Neuronal stem cell (in vitro differentiated cells): ENCODE measurements around the gene CBX2.

Experiments
- DNase-seq: peaks from one replicate; pipeline ENCODE4 v3.0.0-alpha.2; 2013; ENCODE audit warnings: low spot score
- H2AFZ ChIP-seq: one replicate; pipeline ENCODE4 v1.6.1; 2013; ENCODE audit warnings: mild to moderate bottlenecking, low read length, inconsistent platforms
- H2AK5ac ChIP-seq: 2 replicates; pipeline ENCODE4 v1.6.1; 2013; ENCODE audit warnings: low read depth, mild to moderate bottlenecking, inconsistent platforms, low read length, moderate library complexity, mixed read lengths
- H2BK120ac ChIP-seq: 2 replicates; pipeline ENCODE4 v1.6.1; 2013; ENCODE audit warnings: low read depth, mild to moderate bottlenecking, inconsistent platforms, low read length, moderate library complexity, mixed read lengths
- H2BK12ac ChIP-seq: one replicate; pipeline ENCODE4 v1.6.1; 2013; ENCODE audit warnings: low read length, inconsistent platforms
- H2BK15ac ChIP-seq: 2 replicates; pipeline ENCODE4 v1.6.1; 2013; ENCODE audit warnings: mild to moderate bottlenecking, low read length, inconsistent platforms, mixed read lengths
- H2BK5ac ChIP-seq: one replicate; pipeline ENCODE4 v1.6.1; 2013; ENCODE audit warnings: inconsistent platforms, mild to moderate bottlenecking, low read length, moderate library complexity
- H3K14ac ChIP-seq: one replicate; pipeline ENCODE4 v1.6.1; 2013; ENCODE audit warnings: low read length, inconsistent platforms
- H3K18ac ChIP-seq: 2 replicates; pipeline ENCODE4 v1.6.1; 2013; ENCODE audit warnings: low read length, inconsistent platforms
- H3K23ac ChIP-seq: 2 replicates; pipeline ENCODE4 v1.6.1; 2013; ENCODE audit warnings: low read depth, mild to moderate bottlenecking, mixed read lengths, low read length, inconsistent platforms; ENCODE audit not compliant: poor library complexity
- H3K27ac ChIP-seq: replicated peaks from 3 replicates; pipeline ENCODE4 v1.5.1; 2013; ENCODE audit warnings: low read length, inconsistent platforms
- H3K27me3 ChIP-seq, 3 experiments: 2 replicates each; pipeline ENCODE4 v1.6.1; 2013; ENCODE audit warnings: low read length in 3 of 3, mild to moderate bottlenecking in 2 of 3, inconsistent platforms in 1 of 3, low read depth in 1 of 3, mixed read lengths in 1 of 3, moderate library complexity in 1 of 3; ENCODE audit not compliant: control insufficient read depth in 3 of 3, insufficient read depth in 3 of 3
- H3K36me3 ChIP-seq, 2 donors: replicated peaks in 1 of 2; 2 replicates each; pipeline ENCODE4 v1.6.1; 2013; ENCODE audit warnings: low read length in 2 of 2; ENCODE audit not compliant: control insufficient read depth in 2 of 2, insufficient read depth in 2 of 2
- H3K4ac ChIP-seq: 2 replicates; pipeline ENCODE4 v1.6.1; 2013; ENCODE audit warnings: inconsistent platforms, mild to moderate bottlenecking, low read length, moderate library complexity
- H3K4me1 ChIP-seq, 2 donors: 1 replicate in 1 of 2; 2 replicates in 1 of 2; pipeline ENCODE4 v1.6.1; 2013; ENCODE audit warnings: low read length in 2 of 2, low read depth in 1 of 2; ENCODE audit not compliant: control insufficient read depth in 2 of 2, insufficient read depth in 1 of 2
- H3K4me2 ChIP-seq: one replicate; pipeline ENCODE4 v1.6.1; 2013; ENCODE audit warnings: mild to moderate bottlenecking, low read length, inconsistent platforms; ENCODE audit not compliant: insufficient read depth, poor library complexity, severe bottlenecking
- H3K4me3 ChIP-seq, 2 donors: 2 replicates each; pipeline ENCODE4 v1.5.1; 2013; ENCODE audit warnings: low read length in 2 of 2, mild to moderate bottlenecking in 2 of 2, inconsistent platforms in 1 of 2, moderate library complexity in 1 of 2
- H3K79me1 ChIP-seq: one replicate; pipeline ENCODE4 v1.6.1; 2013; ENCODE audit warnings: low read depth, mild to moderate bottlenecking, inconsistent platforms, low read length, moderate library complexity
- H3K9ac ChIP-seq: one replicate; pipeline ENCODE4 v1.6.1; 2013; ENCODE audit warnings: mild to moderate bottlenecking, low read depth, low read length, inconsistent platforms; ENCODE audit not compliant: poor library complexity
- H3K9me3 ChIP-seq, 2 donors: replicated peaks in 1 of 2; 2 replicates each; pipeline versions ENCODE3 to v1.6.1; 2013; ENCODE audit warnings: low read length in 2 of 2, mild to moderate bottlenecking in 2 of 2, inconsistent platforms in 1 of 2, low read depth in 1 of 2, mixed read lengths in 1 of 2, moderate library complexity in 1 of 2; ENCODE audit not compliant: control insufficient read depth in 2 of 2, insufficient read depth in 1 of 2
- H4K8ac ChIP-seq: one replicate; pipeline ENCODE4 v1.6.1; 2013; ENCODE audit warnings: low read depth, mild to moderate bottlenecking, inconsistent platforms, low read length, moderate library complexity
- H4K91ac ChIP-seq: one replicate; pipeline ENCODE4 v1.6.1; 2013; ENCODE audit warnings: low read length, low read depth, mild to moderate bottlenecking, inconsistent platforms; ENCODE audit not compliant: poor library complexity
- WGBS, 2 donors: extraction: QIAGEN DNeasy Blood & Tissue Kit; methylation state at CpG; one replicate each; pipeline ENCODE4 v1.1.7; 2013; ENCODE audit warnings: missing lambda C conversion rate in 2 of 2, mixed read lengths in 1 of 2; ENCODE audit not compliant: insufficient read length in 2 of 2, insufficient replicate concordance in 1 of 2; ENCODE audit errors: extremely low coverage in 2 of 2; 5-methylcytosine and 5-hydroxymethylcytosine counted together

CBX2 gene

DNA sequence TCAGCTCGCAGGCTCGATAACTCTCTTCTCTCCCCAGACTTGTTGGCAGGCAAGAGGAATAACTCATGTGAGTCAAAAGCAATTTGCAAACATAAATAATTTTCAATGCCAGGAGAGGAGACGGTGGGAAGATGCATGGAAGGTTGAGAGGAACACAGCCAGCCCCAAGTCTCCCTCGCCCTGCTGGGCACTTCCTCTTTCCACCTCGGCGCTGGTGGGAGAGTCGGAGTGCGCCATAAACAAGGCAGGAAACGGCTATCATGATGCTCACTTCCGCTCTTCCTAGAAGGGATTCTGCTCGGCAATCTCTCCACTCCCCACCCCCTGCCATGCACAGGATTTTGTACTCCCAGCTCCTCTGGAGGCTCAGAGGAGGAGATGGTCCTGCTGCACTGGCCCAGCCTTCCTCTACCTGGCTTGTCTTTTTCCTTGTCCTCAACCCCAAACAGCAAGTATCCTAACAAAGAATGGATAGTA, 48.3 kb downstream of the CBX2 start:
- H3K9me3 ChIP-seq, result peaks cover 0 to 2% of the 10 kb centered on the region in 2 donors
- peak overlapping the region; percentile 2 for H2BK15ac ChIP-seq
- peaks cover 0 to 2% (median 0%) of the 10 kb centered on the region in 3 experiments for H3K27me3 ChIP-seq
- no CpG with 5 or more reads among the region's 11 CpGs for WGBS, 2 donors
- H3K23ac ChIP-seq, result no peak overlapping the region
- no peak overlapping the region for H2AFZ ChIP-seq
- no peak overlapping the region for H2BK120ac ChIP-seq
- peaks cover 2% of the 10 kb centered on the region for H3K79me1 ChIP-seq
- no peak for DNase-seq
- H3K36me3 ChIP-seq, result no peaks in the 10 kb centered on the region
- H3K4ac ChIP-seq, result no peak overlapping the region
- no peak overlapping the region for H2BK5ac ChIP-seq
- H3K27ac ChIP-seq, result no peak overlapping the region
- no peak overlapping the region for H4K91ac ChIP-seq
- no peak overlapping the region for H2BK12ac ChIP-seq
- H2AK5ac ChIP-seq, result no peak overlapping the region
- H3K4me2 ChIP-seq, result no peak overlapping the region
- H3K18ac ChIP-seq, result peak overlapping the region; percentile 33
- H3K4me3 ChIP-seq, result no peak overlapping the region
- no peak overlapping the region for H3K14ac ChIP-seq
- H3K9ac ChIP-seq, result no peak overlapping the region
- H4K8ac ChIP-seq, result no peak overlapping the region
- H3K4me1 ChIP-seq, result peaks cover 10 to 25% of the 10 kb centered on the region in 2 donors

DNA sequence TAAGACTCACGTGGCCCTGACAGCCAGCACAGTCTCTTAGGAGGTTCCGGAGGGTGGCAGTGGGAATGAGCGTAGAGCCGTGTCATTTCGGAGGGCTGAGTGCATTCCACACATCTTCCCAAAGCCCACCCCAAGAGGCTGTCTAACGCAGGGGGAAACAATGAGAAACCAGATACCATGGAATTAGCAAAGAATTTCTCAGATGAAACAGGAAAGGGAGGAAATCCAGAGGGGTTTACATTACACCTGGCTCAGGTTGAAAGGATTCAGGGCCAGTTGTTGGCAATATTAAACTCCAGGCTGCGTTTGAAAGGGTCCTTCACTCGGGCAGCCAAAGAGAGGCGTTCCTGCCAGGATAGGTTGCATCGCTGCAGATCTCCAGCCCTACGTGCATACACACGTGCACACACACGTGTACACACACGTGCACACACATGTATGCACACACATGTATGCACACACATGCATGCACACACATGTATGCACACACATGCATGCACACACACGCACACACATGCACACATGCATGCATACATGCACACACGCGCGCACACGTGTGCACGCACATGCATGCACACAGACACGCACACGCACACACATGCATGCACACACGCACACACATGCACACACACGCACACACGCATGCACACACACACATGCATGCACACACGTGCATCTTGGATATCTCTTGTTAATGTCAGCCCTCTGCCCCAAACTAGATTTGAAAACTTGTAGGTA, 49.1 kb downstream of the CBX2 start:
- no peak overlapping the region for H3K27ac ChIP-seq
- no CpG with 5 or more reads among the region's 26 CpGs for WGBS, 2 donors
- H3K4me1 ChIP-seq, result peaks cover 14 to 31% of the 10 kb centered on the region in 2 donors
- no peak overlapping the region for H4K8ac ChIP-seq
- H4K91ac ChIP-seq, result peak overlapping the region; percentile 13
- no peaks in the 10 kb centered on the region for H3K36me3 ChIP-seq
- H2AFZ ChIP-seq, result no peak overlapping the region
- H3K14ac ChIP-seq, result peak overlapping the region; percentile 63
- H3K9ac ChIP-seq, result peak overlapping the region; percentile 47
- H3K18ac ChIP-seq, result peak overlapping the region; percentile 11
- no peak overlapping the region for H3K4me2 ChIP-seq
- H2BK120ac ChIP-seq, result no peak overlapping the region
- H3K27me3 ChIP-seq, result peaks cover 0 to under 1% (median 0%) of the 10 kb centered on the region in 3 experiments
- peak overlapping the region; percentile 25 for H2BK12ac ChIP-seq
- H2BK15ac ChIP-seq, result no peak overlapping the region
- H3K23ac ChIP-seq, result peak overlapping the region; percentile 83
- no peak overlapping the region for H2AK5ac ChIP-seq
- H3K4ac ChIP-seq, result no peak overlapping the region
- no peak overlapping the region for H2BK5ac ChIP-seq
- H3K79me1 ChIP-seq, result peaks cover 2% of the 10 kb centered on the region
- H3K4me3 ChIP-seq, result peak overlapping the region in 1 of 2 donors; percentile 63
- peaks cover 0 to 2% of the 10 kb centered on the region in 2 donors for H3K9me3 ChIP-seq
- DNase-seq, result no peak

DNA sequence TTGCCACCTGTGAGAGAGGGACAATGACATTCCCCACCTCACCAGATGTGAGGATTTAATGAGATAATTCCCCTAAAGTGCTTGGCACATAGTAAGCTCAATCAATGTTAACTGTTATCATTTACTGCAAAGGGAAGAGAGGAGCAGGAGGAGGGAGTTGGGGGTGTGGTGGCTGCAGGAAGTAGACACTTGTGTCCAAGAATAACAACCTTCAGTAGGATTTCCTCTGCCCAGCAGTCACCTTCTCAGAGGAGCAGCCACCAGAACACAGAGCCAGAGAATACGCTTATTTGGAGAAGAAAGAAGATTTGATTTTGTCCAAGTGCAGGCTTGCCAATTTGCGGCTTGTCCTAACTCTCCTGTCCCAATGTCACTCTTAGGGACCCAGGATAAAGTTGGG, 51.1 kb downstream of the CBX2 start:
- Histone ChIP-seq H3K14ac (no peak overlapping the region), H2BK15ac (no peak overlapping the region), H4K91ac (no peak overlapping the region), H2AK5ac (no peak overlapping the region), H4K8ac (no peak overlapping the region), H2BK5ac (no peak overlapping the region), H3K18ac (no peak overlapping the region), H3K4me1 (peaks cover 20 to 33% of the 10 kb centered on the region in 2 donors), H2BK120ac (no peak overlapping the region), H2AFZ (peak overlapping the region; percentile 75), H3K4ac (no peak overlapping the region), H3K4me3 (no peak overlapping the region), H3K27me3 (peaks cover 0 to 11% (median 5%) of the 10 kb centered on the region in 3 experiments), H3K9ac (no peak overlapping the region), H3K9me3 (peaks cover 0 to 2% of the 10 kb centered on the region in 2 donors), H2BK12ac (no peak overlapping the region), H3K23ac (no peak overlapping the region), H3K4me2 (no peak overlapping the region), H3K79me1 (peaks cover 2% of the 10 kb centered on the region), H3K36me3 (peaks cover 0 to 12% of the 10 kb centered on the region in 2 donors), H3K27ac (no peak overlapping the region)
- no peak for DNase-seq
- WGBS, 2 donors, result no CpG with 5 or more reads among the region's 2 CpGs

GRCh38 chr17:79829457-79829856, 51.5 kb downstream of the CBX2 start:
- no peak overlapping the region for H2AFZ ChIP-seq
- peaks cover 2% of the 10 kb centered on the region for H3K79me1 ChIP-seq
- H3K4me2 ChIP-seq, result no peak overlapping the region
- no peak overlapping the region for H3K14ac ChIP-seq
- H3K36me3 ChIP-seq, result peaks cover 0 to 17% of the 10 kb centered on the region in 2 donors
- H3K9ac ChIP-seq, result no peak overlapping the region
- H3K4me3 ChIP-seq, result no peak overlapping the region
- no peak overlapping the region for H3K23ac ChIP-seq
- H2BK15ac ChIP-seq, result no peak overlapping the region
- no peak overlapping the region for H3K4ac ChIP-seq
- H4K91ac ChIP-seq, result no peak overlapping the region
- no peak overlapping the region for H4K8ac ChIP-seq
- no peak overlapping the region for H2BK120ac ChIP-seq
- peaks cover 0 to 16% (median 9%) of the 10 kb centered on the region in 3 experiments for H3K27me3 ChIP-seq
- H2AK5ac ChIP-seq, result no peak overlapping the region
- DNase-seq, result no peak
- WGBS, 2 donors, result no CpG with 5 or more reads among the region's 2 CpGs
- H2BK12ac ChIP-seq, result no peak overlapping the region
- H3K18ac ChIP-seq, result no peak overlapping the region
- H3K4me1 ChIP-seq, result peaks cover 22 to 33% of the 10 kb centered on the region in 2 donors
- peaks cover 0 to 2% of the 10 kb centered on the region in 2 donors for H3K9me3 ChIP-seq
- H3K27ac ChIP-seq, result no peak overlapping the region
- no peak overlapping the region for H2BK5ac ChIP-seq
